ENCODE results near the gene ZFPL1. TPM values are rescaled to one million over a fixed set of nuclear protein-coding genes. Genes with fewer than 3 reads are reported as not detected.

The ZFPL1 gene
- total and polyA plus RNA-seq, 4 donors: 24.9 to 69.9 (median 33.3) TPM

GRCh38 chr11:65113361-65113756, 29.3 kb downstream of the ZFPL1 start:
- 4 to 7% methylated on average over 14 of the region's 14 CpGs for WGBS, 2 donors
- Histone ChIP-seq H3K4me1 (ENCODE audit: control insufficient read depth in 1 of 2, insufficient read depth in 2 of 2, low read length in 2 of 2) (no peaks in the 10 kb centered on the region), H3K36me3 (ENCODE audit: control insufficient read depth in 1 of 2, insufficient read depth in 2 of 2, low read length in 1 of 2) (no peaks in the 10 kb centered on the region), H3K27me3 (ENCODE audit: control insufficient read depth in 1 of 2, insufficient read depth in 2 of 2, low read length in 1 of 2) (no peaks in the 10 kb centered on the region), H3K4me3 (ENCODE audit: low read length in 2 of 2) (no peak overlapping the region), H3K9me3 (ENCODE audit: control insufficient read depth, low read length) (no peaks in the 10 kb centered on the region), H3K27ac (ENCODE audit: low read depth in 1 of 2, low read length in 2 of 2) (no peak overlapping the region)
- no peak for ATAC-seq (ENCODE audit: low FRiP score)
- intact Hi-C loops (cut with DNase I): no loop called here
- no peak for DNase-seq

- Histone ChIP-seq H3K4me3 (ENCODE audit: low read length in 2 of 2) (no peak overlapping the region), H3K27me3 (ENCODE audit: control insufficient read depth in 1 of 2, insufficient read depth in 2 of 2, low read length in 1 of 2) (no peaks in the 10 kb centered on the region), H3K9me3 (ENCODE audit: control insufficient read depth, low read length) (no peaks in the 10 kb centered on the region), H3K4me1 (ENCODE audit: control insufficient read depth in 1 of 2, insufficient read depth in 2 of 2, low read length in 2 of 2) (no peaks in the 10 kb centered on the region), H3K27ac (ENCODE audit: low read depth in 1 of 2, low read length in 2 of 2) (no peak overlapping the region), H3K36me3 (ENCODE audit: control insufficient read depth in 1 of 2, insufficient read depth in 2 of 2, low read length in 1 of 2) (no peaks in the 10 kb centered on the region)
- WGBS, 2 donors: 55 to 59% methylated on average over 6 of the region's 6 CpGs
- ATAC-seq (ENCODE audit: low FRiP score) (no peak), DNase-seq (no peak)
- intact Hi-C loops (cut with DNase I): no loop called here
Observed at GRCh38 chr11:65113839-65114238, 29.8 kb downstream of the ZFPL1 start.

GRCh38 chr11:65114538-65115171, 30.6 kb downstream of the ZFPL1 start:
- intact Hi-C loops (cut with DNase I): loop anchor here in 1 of 2 donors (5.0 kb wide), 1 partner anchor 102 kb away; the partner anchor contains the start of gene ARL2
- WGBS, 2 donors: 83% methylated on average over 11 of the region's 11 CpGs
- H3K9me3 ChIP-seq (ENCODE audit: control insufficient read depth, low read length): no peaks in the 10 kb centered on the region
- H3K27me3 ChIP-seq (ENCODE audit: control insufficient read depth in 1 of 2, insufficient read depth in 2 of 2, low read length in 1 of 2): no peaks in the 10 kb centered on the region
- H3K4me3 ChIP-seq (ENCODE audit: low read length in 2 of 2): no peak overlapping the region
- H3K4me1 ChIP-seq (ENCODE audit: control insufficient read depth in 1 of 2, insufficient read depth in 2 of 2, low read length in 2 of 2): no peaks in the 10 kb centered on the region
- no peak for DNase-seq
- H3K27ac ChIP-seq (ENCODE audit: low read depth in 1 of 2, low read length in 2 of 2): no peak overlapping the region
- no peaks in the 10 kb centered on the region for H3K36me3 ChIP-seq (ENCODE audit: control insufficient read depth in 1 of 2, insufficient read depth in 2 of 2, low read length in 1 of 2)
- no peak for ATAC-seq (ENCODE audit: low FRiP score)

- Histone ChIP-seq H3K27me3 (ENCODE audit: control insufficient read depth in 1 of 2, insufficient read depth in 2 of 2, low read length in 1 of 2) (no peaks in the 10 kb centered on the region), H3K27ac (ENCODE audit: low read depth in 1 of 2, low read length in 2 of 2) (no peak overlapping the region), H3K4me1 (ENCODE audit: control insufficient read depth in 1 of 2, insufficient read depth in 2 of 2, low read length in 2 of 2) (no peaks in the 10 kb centered on the region), H3K9me3 (ENCODE audit: control insufficient read depth, low read length) (no peaks in the 10 kb centered on the region), H3K4me3 (ENCODE audit: low read length in 2 of 2) (no peak overlapping the region), H3K36me3 (ENCODE audit: control insufficient read depth in 1 of 2, insufficient read depth in 2 of 2, low read length in 1 of 2) (no peaks in the 10 kb centered on the region)
- intact Hi-C loops (cut with DNase I): loop anchor here (2.0 to 5.0 kb wide), 3 partner anchors 65 to 103 kb away; partner anchors contain the start of genes ARL2 (in 2 of the 2) and CAPN1 (in 1 of the 2)
- no peak for ATAC-seq (ENCODE audit: low FRiP score)
- DNase-seq: no peak
- 91% methylated on average over 21 of the region's 21 CpGs for WGBS, 2 donors
Observed at GRCh38 chr11:65115361-65116082, 31.5 kb downstream of the ZFPL1 start.

- Histone ChIP-seq H3K36me3 (ENCODE audit: control insufficient read depth in 1 of 2, insufficient read depth in 2 of 2, low read length in 1 of 2) (no peaks in the 10 kb centered on the region), H3K27ac (ENCODE audit: low read depth in 1 of 2, low read length in 2 of 2) (peak overlapping the region in 1 of 2 donors; percentile 71), H3K4me3 (ENCODE audit: low read length in 2 of 2) (peak overlapping the region; percentile 70 to 80), H3K9me3 (ENCODE audit: control insufficient read depth, low read length) (no peaks in the 10 kb centered on the region), H3K4me1 (ENCODE audit: control insufficient read depth in 1 of 2, insufficient read depth in 2 of 2, low read length in 2 of 2) (no peaks in the 10 kb centered on the region), H3K27me3 (ENCODE audit: control insufficient read depth in 1 of 2, insufficient read depth in 2 of 2, low read length in 1 of 2) (no peaks in the 10 kb centered on the region)
- ATAC-seq (ENCODE audit: low FRiP score): no peak
- intact Hi-C loops (cut with DNase I): loop anchor here (2.0 to 5.0 kb wide), 3 partner anchors 64 to 104 kb away; partner anchors contain the start of genes ARL2 (in 2 of the 2) and CAPN1 (in 1 of the 2)
- 13 to 14% methylated on average over 68 of the region's 68 CpGs for WGBS, 2 donors
- peak in 1 of 2 donors; percentile 86 for DNase-seq
Observed at GRCh38 chr11:65116370-65117205, 32.6 kb downstream of the ZFPL1 start.

- DNase-seq (peak; percentile 100), ATAC-seq (ENCODE audit: low FRiP score) (peak; percentile 93)
- WGBS, 2 donors: 0% methylated on average over 87 to 89 of the region's 89 CpGs
- no peaks in the 10 kb centered on the region for H3K27me3 ChIP-seq (ENCODE audit: control insufficient read depth in 1 of 2, insufficient read depth in 2 of 2, low read length in 1 of 2)
- H3K4me1 ChIP-seq (ENCODE audit: control insufficient read depth in 1 of 2, insufficient read depth in 2 of 2, low read length in 2 of 2): no peaks in the 10 kb centered on the region
- intact Hi-C loops (cut with DNase I): loop anchor here (2.0 to 5.0 kb wide), 3 partner anchors 63 to 105 kb away; partner anchors contain the start of genes ARL2 (in 2 of the 2) and CAPN1 (in 1 of the 2)
- H3K36me3 ChIP-seq (ENCODE audit: control insufficient read depth in 1 of 2, insufficient read depth in 2 of 2, low read length in 1 of 2): no peaks in the 10 kb centered on the region
- H3K27ac ChIP-seq (ENCODE audit: low read depth in 1 of 2, low read length in 2 of 2): peak within 1 kb of the TSS in 1 of 2 donors; percentile 71
- peak within 1 kb of the TSS; percentile 70 to 80 for H3K4me3 ChIP-seq (ENCODE audit: low read length in 2 of 2)
- no peaks in the 10 kb centered on the region for H3K9me3 ChIP-seq (ENCODE audit: control insufficient read depth, low read length)
Observed at GRCh38 chr11:65117206-65118096, 33.4 kb downstream of the ZFPL1 start, which contains the start of gene ZNHIT2. Gene ZNHIT2 (minus strand): TSS chr11:65117701. CDS start chr11:65117653, 48 bp downstream.

- Histone ChIP-seq H3K27ac (ENCODE audit: low read depth in 1 of 2, low read length in 2 of 2) (no peak overlapping the region), H3K36me3 (ENCODE audit: control insufficient read depth in 1 of 2, insufficient read depth in 2 of 2, low read length in 1 of 2) (no peaks in the 10 kb centered on the region), H3K9me3 (ENCODE audit: control insufficient read depth, low read length) (no peaks in the 10 kb centered on the region), H3K4me3 (ENCODE audit: low read length in 2 of 2) (no peak overlapping the region), H3K27me3 (ENCODE audit: control insufficient read depth in 1 of 2, insufficient read depth in 2 of 2, low read length in 1 of 2) (no peaks in the 10 kb centered on the region), H3K4me1 (ENCODE audit: control insufficient read depth in 1 of 2, insufficient read depth in 2 of 2, low read length in 2 of 2) (no peaks in the 10 kb centered on the region)
- peak in 1 of 2 donors; percentile 74 for DNase-seq
- no peak for ATAC-seq (ENCODE audit: low FRiP score)
- 76 to 79% methylated on average over 18 of the region's 18 CpGs for WGBS, 2 donors
- intact Hi-C loops (cut with DNase I): loop anchor here in 1 of 2 donors (5.0 kb wide), 1 partner anchor 106 kb away; the partner anchor contains the start of gene ARL2
Observed at GRCh38 chr11:65118097-65118837, 34.2 kb downstream of the ZFPL1 start.
